Measurements from ENCODE around the gene MYO1E.

DNA sequence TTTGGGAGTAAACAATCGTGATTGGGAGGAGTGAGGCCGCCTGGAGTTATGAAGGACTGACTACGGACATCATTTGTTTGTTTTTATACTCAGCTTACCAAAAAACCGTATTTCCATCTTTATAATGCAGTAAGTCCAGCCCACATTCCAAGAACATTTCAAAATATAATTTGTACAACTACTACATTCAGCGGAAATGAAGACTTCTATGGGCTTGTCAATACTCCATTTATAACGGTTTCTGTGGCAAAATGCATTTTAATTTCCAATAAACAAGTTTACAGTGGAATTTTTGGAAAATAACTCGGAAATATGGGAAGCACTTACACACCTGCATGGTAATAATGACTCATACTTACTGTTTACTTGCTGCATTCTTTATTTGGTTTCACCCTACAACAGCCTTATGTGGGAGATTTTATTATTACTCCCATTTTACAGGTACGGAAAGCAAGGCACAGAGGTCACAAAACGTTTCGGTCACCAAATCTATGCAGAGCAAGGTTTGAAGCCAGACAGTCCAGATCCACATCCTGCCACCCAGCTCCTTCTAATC lies 103.7 kb downstream of the MYO1E start:
- TF ChIP-seq, protein P1, sequence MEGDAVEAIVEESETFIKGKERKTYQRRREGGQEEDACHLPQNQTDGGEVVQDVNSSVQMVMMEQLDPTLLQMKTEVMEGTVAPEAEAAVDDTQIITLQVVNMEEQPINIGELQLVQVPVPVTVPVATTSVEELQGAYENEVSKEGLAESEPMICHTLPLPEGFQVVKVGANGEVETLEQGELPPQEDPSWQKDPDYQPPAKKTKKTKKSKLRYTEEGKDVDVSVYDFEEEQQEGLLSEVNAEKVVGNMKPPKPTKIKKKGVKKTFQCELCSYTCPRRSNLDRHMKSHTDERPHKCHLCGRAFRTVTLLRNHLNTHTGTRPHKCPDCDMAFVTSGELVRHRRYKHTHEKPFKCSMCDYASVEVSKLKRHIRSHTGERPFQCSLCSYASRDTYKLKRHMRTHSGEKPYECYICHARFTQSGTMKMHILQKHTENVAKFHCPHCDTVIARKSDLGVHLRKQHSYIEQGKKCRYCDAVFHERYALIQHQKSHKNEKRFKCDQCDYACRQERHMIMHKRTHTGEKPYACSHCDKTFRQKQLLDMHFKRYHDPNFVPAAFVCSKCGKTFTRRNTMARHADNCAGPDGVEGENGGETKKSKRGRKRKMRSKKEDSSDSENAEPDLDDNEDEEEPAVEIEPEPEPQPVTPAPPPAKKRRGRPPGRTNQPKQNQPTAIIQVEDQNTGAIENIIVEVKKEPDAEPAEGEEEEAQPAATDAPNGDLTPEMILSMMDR (IDR thresholded peaks at IDR 0.05; ENCODE audit: low read depth, low read length, poor library complexity, severe bottlenecking) = no peak
- no peak for TF ChIP-seq EZH2phosphoT487 (IDR thresholded peaks at IDR 0.05; ENCODE audit: borderline replicate concordance, low read length)
